PC-9 (cell line): ENCODE data around the gene UIMC1. TPM values are rescaled to one million over a fixed set of nuclear protein-coding genes. Genes with fewer than 3 reads are reported as not detected.

Experiments
- BruUV-seq: library from RNA; stranded (reverse); fragments of 400-500 nt; replicated peaks from 2 replicates; lab custom pipeline; 2021; lab: Mats Ljungman, UMichigan
- CTCF ChIA-PET: fragments of 300-600 bp; sonication (Branson Sonifier 250); formaldehyde crosslinking; loops from one replicate; lab custom pipeline; 2022; ENCODE audit warnings: antibody characterized with exemption; lab: Charles Lee
- POLR2A ChIA-PET: fragments of 300-600 bp; sonication (Branson Sonifier 250); formaldehyde crosslinking; loops from one replicate; lab custom pipeline; 2022; ENCODE audit warnings: antibody characterized with exemption; ENCODE audit not compliant: unreplicated experiment; lab: Charles Lee
- DNase-seq, 2 experiments: peaks; one replicate each; pipeline versions ENCODE4 v3.0.0 to v3.0.0-alpha.2; 2015 to 2022; ENCODE audit warnings: mixed read lengths in 1 of 2
- H2AFZ ChIP-seq: fragments of 200-600 bp; sonication (generic); 2 replicates; pipeline ENCODE4 v1.8.1; 2017; ENCODE audit warnings: antibody characterized with exemption
- H3F3A ChIP-seq: fragments of 200-600 bp; sonication (generic); 2 replicates; pipeline ENCODE4 v1.8.1; 2017; ENCODE audit warnings: antibody characterized with exemption, mild to moderate bottlenecking, low read depth; ENCODE audit not compliant: insufficient read depth
- H3K27ac ChIP-seq: fragments of 200-600 bp; sonication (generic); 2 replicates; pipeline ENCODE4 v1.6.1; 2016; ENCODE audit warnings: mixed run types
- H3K27me3 ChIP-seq: fragments of 200-600 bp; sonication (generic); 2 replicates; pipeline ENCODE4 v1.6.1; 2016; ENCODE audit warnings: low read depth, mixed run types; ENCODE audit not compliant: insufficient read depth
- H3K36me3 ChIP-seq: fragments of 200-600 bp; sonication (generic); 2 replicates; pipeline ENCODE4 v1.6.1; 2016; ENCODE audit warnings: low read depth, mixed run types
- H3K4me1 ChIP-seq: fragments of 200-600 bp; sonication (generic); replicated peaks from 2 replicates; pipeline ENCODE4 v1.6.1; 2016; ENCODE audit warnings: mixed run types; ENCODE audit not compliant: insufficient read depth
- H3K4me2 ChIP-seq: fragments of 200-600 bp; sonication (generic); 2 replicates; pipeline ENCODE4 v1.6.1; 2017; ENCODE audit warnings: mixed run types
- H3K4me3 ChIP-seq: fragments of 200-600 bp; sonication (generic); 2 replicates; pipeline ENCODE4 v1.6.1; 2016; ENCODE audit warnings: mixed run types
- H3K79me2 ChIP-seq: fragments of 200-600 bp; sonication (generic); 2 replicates; pipeline ENCODE4 v1.6.1; 2017; ENCODE audit warnings: low read depth, mixed run types
- H3K9me2 ChIP-seq: fragments of 200-600 bp; sonication (generic); 2 replicates; pipeline ENCODE4 v1.8.1; 2017; ENCODE audit warnings: mild to moderate bottlenecking; ENCODE audit not compliant: insufficient read depth
- H3K9me3 ChIP-seq: fragments of 200-600 bp; sonication (generic); 2 replicates; pipeline ENCODE4 v1.8.1; 2016; ENCODE audit warnings: low read depth; ENCODE audit not compliant: insufficient read depth
- H4K20me1 ChIP-seq: fragments of 200-600 bp; sonication (generic); 2 replicates; pipeline ENCODE4 v1.8.1; 2017; ENCODE audit not compliant: insufficient read depth
- EZH2 ChIP-seq: fragments of 200-600 bp; sonication (generic); IDR thresholded peaks from 2 replicates; pipeline ENCODE4 v1.8.0; 2017; ENCODE audit warnings: antibody characterized with exemption, low read depth
- intact Hi-C: fragments of 100-400 bp; cut with micrococcal nuclease; formaldehyde crosslinking; loops from one replicate; pipeline ENCODE4 v1.10.0; 2022; ENCODE audit not compliant: unreplicated experiment
- total RNA-seq: library from RNA; stranded (reverse); gene quantifications from 2 replicates; pipeline ENCODE4 v1.2.3, GENCODE V29; 2021
- TF ChIP-seq, protein P1 (sequence below): fragments of 200-600 bp; sonication (generic); conservative IDR thresholded peaks from 2 replicates; pipeline ENCODE4 v1.6.1; 2017; ENCODE audit warnings: mixed run types, antibody characterized with exemption, mild to moderate bottlenecking, moderate library complexity

UIMC1 gene
- total RNA-seq, 1 experiment from 2014 or later, result 48.3 TPM

DNA sequence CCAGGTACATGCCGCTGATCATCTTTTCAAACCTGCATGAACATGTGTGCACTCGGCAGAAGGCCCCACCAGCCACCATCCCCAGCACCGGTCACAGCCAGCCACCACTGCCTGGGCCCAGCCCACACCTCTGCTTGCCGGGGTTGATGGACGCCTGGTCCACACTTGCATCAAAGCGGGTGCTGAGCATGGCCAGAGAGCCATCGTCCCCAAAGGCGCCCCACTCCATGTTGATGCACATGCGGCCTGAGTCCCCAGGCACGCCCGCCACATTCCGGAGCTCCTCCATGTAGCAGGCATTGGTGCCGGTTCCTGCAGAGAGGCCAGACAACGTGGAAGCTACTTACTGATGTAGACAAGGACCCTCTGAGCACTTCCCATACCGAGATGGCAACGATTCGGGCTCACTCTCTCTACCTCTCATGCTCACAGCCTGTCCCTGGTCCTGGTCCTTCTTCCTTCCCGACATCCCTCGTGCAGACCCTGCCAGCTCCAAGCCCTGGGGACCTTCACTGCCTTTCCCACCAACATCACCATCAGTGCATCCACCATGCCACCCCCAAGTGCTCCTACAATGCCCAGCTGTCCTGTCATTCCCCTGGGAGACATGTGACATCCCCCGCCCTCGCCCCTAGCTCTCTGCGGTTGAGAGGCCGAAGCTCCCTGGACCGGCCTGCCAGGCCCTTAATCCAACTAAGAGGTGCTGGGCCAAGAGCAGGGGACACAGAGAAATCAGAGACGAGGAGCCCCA, 124.6 kb downstream of the UIMC1 start:
- H3K79me2 ChIP-seq, result no peaks in the 10 kb centered on the region
- no peaks in the 10 kb centered on the region for H3K4me1 ChIP-seq
- no peaks in the 10 kb centered on the region for H3F3A ChIP-seq
- no peak overlapping the region for H2AFZ ChIP-seq
- POLR2A ChIA-PET, result interaction anchor here (0.6 kb wide), 1 partner anchor 33 kb away, joined by 4 read pairs; no protein-coding TSS in a partner anchor
- H3K4me3 ChIP-seq, result no peak overlapping the region
- no peaks in the 10 kb centered on the region for H3K9me2 ChIP-seq
- CTCF ChIA-PET, result no interaction called here
- no peaks in the 10 kb centered on the region for H3K27me3 ChIP-seq
- no peak overlapping the region for H3K4me2 ChIP-seq
- H3K9me3 ChIP-seq, result no peaks in the 10 kb centered on the region
- no peaks in the 10 kb centered on the region for H4K20me1 ChIP-seq
- no peak for TF ChIP-seq EZH2
- TF ChIP-seq, protein P1, sequence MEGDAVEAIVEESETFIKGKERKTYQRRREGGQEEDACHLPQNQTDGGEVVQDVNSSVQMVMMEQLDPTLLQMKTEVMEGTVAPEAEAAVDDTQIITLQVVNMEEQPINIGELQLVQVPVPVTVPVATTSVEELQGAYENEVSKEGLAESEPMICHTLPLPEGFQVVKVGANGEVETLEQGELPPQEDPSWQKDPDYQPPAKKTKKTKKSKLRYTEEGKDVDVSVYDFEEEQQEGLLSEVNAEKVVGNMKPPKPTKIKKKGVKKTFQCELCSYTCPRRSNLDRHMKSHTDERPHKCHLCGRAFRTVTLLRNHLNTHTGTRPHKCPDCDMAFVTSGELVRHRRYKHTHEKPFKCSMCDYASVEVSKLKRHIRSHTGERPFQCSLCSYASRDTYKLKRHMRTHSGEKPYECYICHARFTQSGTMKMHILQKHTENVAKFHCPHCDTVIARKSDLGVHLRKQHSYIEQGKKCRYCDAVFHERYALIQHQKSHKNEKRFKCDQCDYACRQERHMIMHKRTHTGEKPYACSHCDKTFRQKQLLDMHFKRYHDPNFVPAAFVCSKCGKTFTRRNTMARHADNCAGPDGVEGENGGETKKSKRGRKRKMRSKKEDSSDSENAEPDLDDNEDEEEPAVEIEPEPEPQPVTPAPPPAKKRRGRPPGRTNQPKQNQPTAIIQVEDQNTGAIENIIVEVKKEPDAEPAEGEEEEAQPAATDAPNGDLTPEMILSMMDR, result no peak
- intact Hi-C loops, result no loop called here
- no peak overlapping the region for H3K27ac ChIP-seq
- BruUV-seq, result no TSS peak
- no peaks in the 10 kb centered on the region for H3K36me3 ChIP-seq
- peak in 1 of 2 experiments; percentile 26 for DNase-seq

DNA sequence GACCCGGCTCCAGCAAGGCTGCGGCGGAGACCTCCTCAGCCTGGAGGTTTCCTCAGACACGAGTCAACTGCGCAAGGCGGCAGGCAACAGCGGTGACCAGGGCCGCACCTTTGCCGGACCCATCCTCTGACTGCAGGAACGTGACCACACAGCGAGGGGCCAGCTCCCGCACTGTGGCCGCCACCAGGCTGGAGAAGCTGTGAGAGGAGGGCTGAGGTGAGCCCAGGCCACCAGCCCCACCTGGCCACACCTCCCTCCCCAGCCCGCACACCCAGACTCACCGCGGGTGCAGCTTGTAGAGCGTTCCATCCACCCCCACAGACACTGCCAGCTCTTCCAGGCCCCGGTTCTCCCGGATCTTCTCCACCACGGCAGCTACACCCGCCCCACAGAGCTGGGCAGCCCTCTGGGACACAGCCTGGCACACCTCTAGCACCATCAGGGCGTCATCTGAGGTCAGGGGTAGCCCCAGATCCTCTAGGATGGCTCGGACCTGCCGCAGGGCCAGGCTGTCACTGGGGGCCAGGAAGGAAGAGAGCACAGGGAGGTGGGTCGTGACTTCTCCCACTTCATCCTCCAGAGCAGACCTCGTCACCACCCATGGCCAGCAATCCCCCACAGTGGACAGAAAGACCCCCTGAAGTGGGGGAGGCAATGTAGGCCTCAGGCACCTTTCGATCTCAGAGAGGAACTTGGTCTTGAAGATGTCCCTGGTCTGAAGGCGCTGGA, 125.4 kb downstream of the UIMC1 start:
- Histone ChIP-seq H3K79me2 (no peaks in the 10 kb centered on the region), H3K9me2 (no peaks in the 10 kb centered on the region), H3K9me3 (no peaks in the 10 kb centered on the region), H3K27me3 (no peaks in the 10 kb centered on the region), H3F3A (no peaks in the 10 kb centered on the region), H3K4me2 (no peak overlapping the region), H3K4me3 (no peak overlapping the region), H2AFZ (no peak overlapping the region), H3K27ac (no peak overlapping the region), H4K20me1 (no peaks in the 10 kb centered on the region), H3K36me3 (no peaks in the 10 kb centered on the region), H3K4me1 (no peaks in the 10 kb centered on the region)
- intact Hi-C loops, result no loop called here
- DNase-seq, result peak in 1 of 2 experiments; percentile 3
- TF ChIP-seq, protein P1, result no peak
- TF ChIP-seq EZH2, result no peak
- no TSS peak for BruUV-seq
- ChIA-PET POLR2A (no interaction called here), CTCF (interaction anchor here (0.7 kb wide), 1 partner anchor 574 kb away, joined by 3 read pairs; no protein-coding TSS in a partner anchor)

DNA sequence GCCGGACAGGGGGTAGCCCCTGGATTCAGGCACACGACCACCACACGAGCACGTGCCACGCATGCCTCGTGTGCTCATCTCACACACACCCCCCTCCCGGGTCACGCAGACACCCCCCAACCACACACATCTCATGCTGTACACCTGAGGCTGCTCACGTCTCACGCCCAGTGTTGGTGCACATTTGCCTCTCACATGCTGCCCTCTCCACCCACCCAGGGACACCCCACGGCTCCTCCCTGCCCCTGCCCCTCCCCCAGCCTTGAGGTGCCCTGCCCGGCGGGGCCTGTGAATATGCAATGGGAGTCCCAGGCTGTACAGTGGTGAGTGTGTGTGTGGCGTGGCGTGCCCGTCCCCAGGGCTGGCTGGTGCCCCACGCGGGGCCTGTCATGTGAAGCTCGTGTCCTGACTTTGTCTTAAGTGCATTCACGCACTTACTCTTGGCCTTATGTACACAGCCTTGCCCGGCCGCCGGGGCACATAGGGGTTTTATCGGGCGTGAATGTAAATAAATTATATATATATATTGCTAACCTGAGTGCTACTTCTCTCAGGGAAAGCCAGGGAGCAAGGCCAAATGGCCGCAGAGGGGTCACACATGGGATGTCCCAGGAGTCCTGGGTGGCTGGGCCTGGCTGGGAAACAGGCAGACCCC, 126.1 kb downstream of the UIMC1 start:
- ChIA-PET POLR2A (no interaction called here), CTCF (interaction anchor here (0.7 kb wide), 1 partner anchor 575 kb away, joined by 3 read pairs; no protein-coding TSS in a partner anchor)
- BruUV-seq, result no TSS peak
- no peak overlapping the region for H3K4me3 ChIP-seq
- H3K79me2 ChIP-seq, result no peaks in the 10 kb centered on the region
- TF ChIP-seq EZH2, result no peak
- TF ChIP-seq, protein P1, result no peak
- no peak overlapping the region for H3K4me2 ChIP-seq
- H3K36me3 ChIP-seq, result no peaks in the 10 kb centered on the region
- no peaks in the 10 kb centered on the region for H3K9me2 ChIP-seq
- H4K20me1 ChIP-seq, result no peaks in the 10 kb centered on the region
- no peak overlapping the region for H2AFZ ChIP-seq
- intact Hi-C loops, result no loop called here
- H3F3A ChIP-seq, result no peaks in the 10 kb centered on the region
- no peaks in the 10 kb centered on the region for H3K9me3 ChIP-seq
- H3K27me3 ChIP-seq, result no peaks in the 10 kb centered on the region
- H3K4me1 ChIP-seq, result no peaks in the 10 kb centered on the region
- DNase-seq, result peak in 1 of 2 experiments; percentile 1
- no peak overlapping the region for H3K27ac ChIP-seq
